ENCODE data around the gene THPO.

- TF ChIP-seq POLR2AphosphoS5 (IDR thresholded peaks at IDR 0.05; ENCODE audit: low read depth, low read length) = no peak
- no peak for TF ChIP-seq POLR2A (IDR thresholded peaks at IDR 0.05; ENCODE audit: low read depth, low read length)
Observed at GRCh38 chr3:184360929-184361531, 17.0 kb downstream of the THPO start.
